Left ventricle myocardium inferior (tissue), 1 donor: Measurements from ENCODE around the gene JARID2. TPM values are rescaled to one million over a fixed set of nuclear protein-coding genes. Genes with fewer than 3 reads are reported as not detected.
A peak's percentile ranks its signal among the peaks of the same experiment; 100 is the strongest.

Experiments
- DNase-seq: peaks from one replicate; pipeline ENCODE4 v3.0.0-alpha.2; 2020
- H3K27ac ChIP-seq: fragments of 200-600 bp; replicated peaks from 2 replicates; pipeline ENCODE4 v1.8.0; 2021
- H3K27me3 ChIP-seq: fragments of 200-600 bp; 2 replicates; pipeline ENCODE4 v1.8.0; 2021; ENCODE audit warnings: low read depth
- H3K36me3 ChIP-seq: fragments of 200-600 bp; 2 replicates; pipeline ENCODE4 v1.8.0; 2021
- H3K4me1 ChIP-seq: fragments of 200-600 bp; 2 replicates; pipeline ENCODE4 v1.8.0; 2021
- H3K4me3 ChIP-seq: fragments of 200-600 bp; 2 replicates; pipeline ENCODE4 v1.8.0; 2021; ENCODE audit warnings: mild to moderate bottlenecking, moderate library complexity
- H3K9me3 ChIP-seq: fragments of 200-600 bp; replicated peaks from 2 replicates; pipeline ENCODE4 v1.8.0; 2021
- CTCF ChIP-seq: fragments of 200-600 bp; IDR thresholded peaks from 2 replicates; pipeline ENCODE4 v1.8.0; 2021; ENCODE audit warnings: antibody characterized with exemption, mild to moderate bottlenecking, borderline replicate concordance
- intact Hi-C: fragments of 100-400 bp; cut with micrococcal nuclease; formaldehyde crosslinking; loops from one replicate; pipeline ENCODE4 v1.11.0; 2022
- total RNA-seq: library from RNA; stranded (reverse); fragmentation: NEBNext Ultra II Directional; extraction: Animal tissue kit (Norgen Biotek cat#: 25700); gene quantifications from one replicate; pipeline ENCODE4 v1.2.1, GENCODE V29; 2021
- donor health status: DM: no; HTN: yes; CAD: no; lungs with severe emphysema.

The JARID2 gene
- total RNA-seq, 1 donor from 2014 or later, result 6.5 TPM

- H3K36me3 ChIP-seq, result no peaks in the 10 kb centered on the region
Observed at GRCh38 chr6:15544321-15544900, 298.5 kb downstream of the JARID2 start.

GRCh38 chr6:15546591-15546990, 300.7 kb downstream of the JARID2 start:
- H3K27ac ChIP-seq, result no peak overlapping the region
- H3K4me3 ChIP-seq, result no peak overlapping the region
- no peak for TF ChIP-seq CTCF
- intact Hi-C loops, result no loop called here
- DNase-seq, result no peak
- H3K9me3 ChIP-seq, result no peaks in the 10 kb centered on the region
- H3K4me1 ChIP-seq, result peaks cover 35% of the 10 kb centered on the region
- H3K36me3 ChIP-seq, result no peaks in the 10 kb centered on the region
- H3K27me3 ChIP-seq, result no peaks in the 10 kb centered on the region

More at GRCh38 chr6:15544321-15544900, 298.5 kb downstream of the JARID2 start:
- Histone ChIP-seq H3K4me3 (no peak overlapping the region), H3K27ac (no peak overlapping the region), H3K9me3 (no peaks in the 10 kb centered on the region), H3K27me3 (no peaks in the 10 kb centered on the region), H3K4me1 (peaks cover 18% of the 10 kb centered on the region)
- TF ChIP-seq CTCF, result no peak
- DNase-seq, result no peak
- intact Hi-C loops, result no loop called here

DNA sequence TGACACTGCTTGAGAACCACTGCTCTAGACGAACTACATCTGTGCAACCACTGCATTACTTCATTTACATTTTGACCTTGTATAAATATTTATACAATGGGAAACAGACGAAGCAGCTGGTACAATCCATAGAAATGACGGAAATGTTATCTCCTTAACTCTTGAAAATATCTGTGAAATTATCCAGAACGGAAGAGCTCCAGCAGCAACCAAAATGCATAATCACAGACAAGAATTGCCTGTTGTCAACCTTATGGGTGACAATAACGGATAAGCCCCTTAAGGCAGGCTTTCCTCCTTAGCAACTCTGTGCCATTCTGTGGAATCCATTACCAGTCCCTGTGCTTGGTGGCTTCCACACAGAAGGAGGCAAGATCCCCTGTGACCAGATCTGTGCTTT, 301.5 kb downstream of the JARID2 start:
- Histone ChIP-seq H3K36me3 (no peaks in the 10 kb centered on the region), H3K4me3 (no peak overlapping the region), H3K27me3 (no peaks in the 10 kb centered on the region), H3K27ac (no peak overlapping the region), H3K4me1 (peaks cover 43% of the 10 kb centered on the region), H3K9me3 (no peaks in the 10 kb centered on the region)
- no peak for DNase-seq
- intact Hi-C loops, result no loop called here
- TF ChIP-seq CTCF, result no peak

GRCh38 chr6:15549371-15549770, 303.5 kb downstream of the JARID2 start:
- Histone ChIP-seq H3K27ac (no peak overlapping the region), H3K4me1 (peaks cover 57% of the 10 kb centered on the region), H3K4me3 (no peak overlapping the region), H3K27me3 (no peaks in the 10 kb centered on the region), H3K9me3 (no peaks in the 10 kb centered on the region), H3K36me3 (no peaks in the 10 kb centered on the region)
- intact Hi-C loops, result no loop called here
- DNase-seq, result no peak
- TF ChIP-seq CTCF, result no peak

DNA sequence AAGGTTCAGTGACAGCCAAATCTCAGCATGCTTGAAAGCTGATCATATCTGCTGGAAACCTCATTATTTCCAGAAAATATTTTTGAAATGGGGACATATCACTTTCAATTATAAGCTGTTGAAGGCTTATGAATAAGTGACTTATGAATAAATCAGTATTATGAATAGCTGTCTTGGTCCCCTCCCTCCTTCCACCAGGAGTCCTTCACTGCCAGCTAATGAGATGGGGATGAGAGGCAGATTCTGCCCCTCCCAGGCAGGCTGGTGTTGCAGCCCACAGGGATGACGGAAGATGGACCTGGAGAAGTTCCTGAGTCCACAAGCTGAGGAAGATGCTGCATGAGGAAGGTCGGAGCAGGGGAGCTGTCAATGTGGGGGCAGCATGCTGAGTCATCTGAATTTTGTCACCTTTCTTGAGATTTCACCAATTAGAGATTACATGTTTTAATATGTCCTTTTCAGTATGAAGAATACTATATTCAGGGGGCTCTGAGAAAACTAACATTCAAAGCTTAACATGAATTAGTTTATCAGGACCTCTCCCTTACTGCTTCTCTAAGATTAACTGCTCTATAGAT, 304.8 kb downstream of the JARID2 start:
- Histone ChIP-seq H3K36me3 (no peaks in the 10 kb centered on the region), H3K27ac (peak overlapping the region; percentile 55), H3K27me3 (no peaks in the 10 kb centered on the region), H3K4me3 (no peak overlapping the region), H3K4me1 (peaks cover 51% of the 10 kb centered on the region), H3K9me3 (no peaks in the 10 kb centered on the region)
- TF ChIP-seq CTCF, result no peak
- DNase-seq, result no peak
- intact Hi-C loops, result no loop called here
